Measurements from ENCODE around the gene CXorf58.

GRCh38 chrX:23919148-23919547, 11.3 kb downstream of the CXorf58 start:
- TF ChIP-seq CTCF (IDR thresholded peaks at IDR 0.05; ENCODE audit: low read depth, low read length, missing input control) (no peak), SP1 (IDR thresholded peaks at IDR 0.05) (no peak), NR2F2 (IDR thresholded peaks at IDR 0.05) (no peak), RXRA (IDR thresholded peaks at IDR 0.05) (no peak), TAF1 (conservative IDR thresholded peaks at IDR 0.05) (no peak), REST (IDR thresholded peaks at IDR 0.05) (no peak), HNF4G (IDR thresholded peaks at IDR 0.05) (no peak), RAD21 (IDR thresholded peaks at IDR 0.05) (no peak), ATF3 (IDR thresholded peaks at IDR 0.05) (no peak), GABPA (IDR thresholded peaks at IDR 0.05 in 1 of 2, conservative IDR thresholded peaks at IDR 0.05 in 1 of 2) (no peak)
